Epithelial cell of umbilical artery (primary cell): Measurements from ENCODE around the gene GMDS. TPM values are rescaled to one million over a fixed set of nuclear protein-coding genes. Genes with fewer than 3 reads are reported as not detected.

Experiments used
- total RNA-seq: library from RNA; depleted of rRNA; stranded (reverse); fragments of >200 nt; gene quantifications from 2 replicates; pipeline ENCODE4 v1.2.3, GENCODE V29; 2014

Gene GMDS
- 8.2 and 14.3 TPM in 2 replicates for total RNA-seq

DNA sequence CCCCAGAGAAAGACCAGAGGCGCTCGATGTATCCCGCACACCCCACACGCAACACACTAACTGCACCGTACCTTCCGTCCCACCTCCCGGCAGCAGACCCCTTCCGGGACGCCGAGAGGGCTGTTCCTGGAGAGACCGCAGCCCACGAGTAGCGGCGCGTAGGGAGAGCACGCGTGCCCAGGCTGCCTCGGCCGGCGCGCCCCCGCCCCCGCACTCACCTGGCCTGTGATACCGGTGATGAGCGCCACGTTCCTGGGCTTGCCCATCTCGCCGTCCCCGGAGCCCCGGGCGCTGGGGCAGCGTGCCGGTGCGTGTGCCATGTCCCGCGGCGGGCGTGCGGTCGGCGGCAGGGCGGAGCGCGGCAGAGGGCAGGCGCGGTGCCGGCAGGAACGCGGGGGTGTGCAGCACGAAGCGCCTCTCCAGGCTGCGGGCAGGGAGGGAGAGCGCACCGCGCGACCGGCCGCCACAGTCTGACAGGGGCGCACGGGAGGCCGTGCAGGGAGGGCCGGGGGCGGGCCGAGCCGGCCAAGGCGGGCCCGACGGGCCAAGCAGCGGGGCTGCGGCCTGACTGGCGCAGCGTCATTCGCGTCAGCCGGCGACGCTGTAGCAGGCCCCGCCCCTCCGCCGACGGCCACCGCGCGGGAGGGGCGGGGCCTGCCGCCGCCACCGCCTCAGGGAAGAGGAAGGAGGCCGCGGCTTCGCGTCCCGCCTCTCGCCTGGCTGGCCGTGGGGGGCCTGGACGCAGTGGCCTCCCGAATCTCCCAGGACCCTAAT is at the start of gene GMDS:
TSS of gene GMDS (minus strand) at position 503 of the 774 bp plus-strand sequence.

DNA sequence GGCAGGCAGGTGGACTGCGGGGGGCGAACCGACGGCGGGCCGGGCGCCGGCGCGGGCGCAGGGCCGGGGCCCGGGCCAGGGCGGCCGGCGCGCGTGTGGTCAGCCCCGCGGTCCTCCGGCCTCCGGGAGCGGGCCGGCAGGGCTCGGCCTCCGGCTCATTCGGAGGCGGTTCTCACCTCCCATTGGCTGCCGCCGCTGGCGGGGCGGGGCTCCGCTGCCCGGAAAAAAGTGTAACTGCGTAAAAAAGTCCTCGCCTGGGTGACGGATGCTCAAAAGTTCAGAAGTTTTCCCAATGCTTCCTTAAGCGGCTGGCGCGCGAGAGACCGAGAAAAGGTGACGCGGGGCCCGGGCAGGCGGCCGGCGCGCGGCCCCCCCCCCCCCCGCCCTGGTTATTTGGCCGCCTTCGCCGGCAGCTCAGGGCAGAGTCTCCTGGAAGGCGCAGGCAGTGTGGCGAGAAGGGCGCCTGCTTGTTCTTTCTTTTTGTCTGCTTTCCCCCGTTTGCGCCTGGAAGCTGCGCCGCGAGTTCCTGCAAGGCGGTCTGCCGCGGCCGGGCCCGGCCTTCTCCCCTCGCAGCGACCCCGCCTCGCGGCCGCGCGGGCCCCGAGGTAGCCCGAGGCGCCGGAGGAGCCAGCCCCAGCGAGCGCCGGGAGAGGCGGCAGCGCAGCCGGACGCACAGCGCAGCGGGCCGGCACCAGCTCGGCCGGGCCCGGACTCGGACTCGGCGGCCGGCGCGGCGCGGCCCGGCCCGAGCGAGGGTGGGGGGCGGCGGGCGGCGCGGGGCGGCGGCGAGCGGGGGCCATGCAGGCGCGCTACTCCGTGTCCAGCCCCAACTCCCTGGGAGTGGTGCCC is 635.5 kb downstream of the GMDS start, which contains the start of gene FOXC1:
TSS of gene FOXC1 (plus strand) at position 268 of the 849 bp plus-strand sequence. CDS start at position 799, 531 bp downstream.

